Caco-2 (cell line): Measurements from ENCODE around the gene SCAPER. TPM values are rescaled to one million over a fixed set of nuclear protein-coding genes. Genes with fewer than 3 reads are reported as not detected.

Experiments
- BruUV-seq: library from RNA; stranded (reverse); fragments of 400-500 nt; replicated peaks from 2 replicates; lab custom pipeline; 2021; lab: Mats Ljungman, UMichigan
- CTCF ChIA-PET: fragments of 300-600 bp; sonication (Branson Sonifier 250); formaldehyde crosslinking; loops from one replicate; lab custom pipeline; 2022; ENCODE audit warnings: antibody characterized with exemption; lab: Charles Lee
- POLR2A ChIA-PET: fragments of 300-600 bp; sonication (Branson Sonifier 250); formaldehyde crosslinking; loops from one replicate; lab custom pipeline; 2022; ENCODE audit warnings: antibody characterized with exemption; lab: Charles Lee
- DNase-seq, 2 experiments: peaks; one replicate each; pipeline versions ENCODE4 v3.0.0 to v3.0.0-alpha.2; 2020 to 2022
- H3K27me3 ChIP-seq: replicated peaks from 2 replicates; pipeline ENCODE4 v1.6.0; 2011; ENCODE audit warnings: low read length; ENCODE audit not compliant: control insufficient read depth, insufficient read depth
- H3K36me3 ChIP-seq: 2 replicates; pipeline ENCODE4 v1.5.1; 2011; ENCODE audit warnings: low read length; ENCODE audit not compliant: control insufficient read depth, insufficient read depth
- H3K4me1 ChIP-seq: fragments of 250-450 bp; sonication (Bioruptor Pico); 2 replicates; pipeline ENCODE4 v1.5.1; 2020; ENCODE audit warnings: mild to moderate bottlenecking
- H3K4me3 ChIP-seq: 2 replicates; pipeline ENCODE4 v1.5.1; 2011; ENCODE audit warnings: low read depth, mild to moderate bottlenecking, control low read depth, low read length
- H3K9me3 ChIP-seq: fragments of 250-450 bp; sonication (Bioruptor Pico); 2 replicates; pipeline ENCODE4 v1.5.1; 2020; ENCODE audit warnings: mild to moderate bottlenecking, moderate library complexity
- H3K27ac Mint-ChIP-seq: one replicate; pipeline ENCODE4 v1.8.0; 2022; ENCODE audit warnings: mixed read lengths; ENCODE audit not compliant: unreplicated experiment
- H3K27me3 Mint-ChIP-seq: one replicate; pipeline ENCODE4 v1.8.0; 2022; ENCODE audit warnings: mixed read lengths; ENCODE audit not compliant: insufficient read depth, unreplicated experiment
- H3K36me3 Mint-ChIP-seq: one replicate; pipeline ENCODE4 v1.8.0; 2022; ENCODE audit warnings: mild to moderate bottlenecking, mixed read lengths; ENCODE audit not compliant: insufficient read depth, unreplicated experiment
- H3K4me1 Mint-ChIP-seq: one replicate; pipeline ENCODE4 v1.8.0; 2022; ENCODE audit warnings: low read depth, mixed read lengths; ENCODE audit not compliant: unreplicated experiment
- H3K4me3 Mint-ChIP-seq: one replicate; pipeline ENCODE4 v1.8.0; 2022; ENCODE audit warnings: mild to moderate bottlenecking, moderate library complexity, mixed read lengths; ENCODE audit not compliant: unreplicated experiment
- H3K9me3 Mint-ChIP-seq: one replicate; pipeline ENCODE4 v1.8.0; 2022; ENCODE audit warnings: mixed read lengths; ENCODE audit not compliant: unreplicated experiment
- intact Hi-C: fragments of 100-400 bp; cut with micrococcal nuclease; formaldehyde crosslinking; loops from one replicate; pipeline ENCODE4 v1.10.0; 2022; ENCODE audit not compliant: unreplicated experiment
- total RNA-seq: library from RNA; stranded (reverse); gene quantifications from 2 replicates; pipeline ENCODE4 v1.2.3, GENCODE V29; 2022
- TF ChIP-seq, protein P1 (sequence below), 2 experiments: fragments of 200-600 bp in 1 of 2; IDR thresholded peaks; 1 replicate in 1 of 2; 2 replicates in 1 of 2; pipeline versions ENCODE4 v1.5.1 to v1.8.0; 2011 to 2022; ENCODE audit warnings: antibody characterized with exemption in 1 of 2, control low read depth in 1 of 2, inconsistent platforms in 1 of 2, low read depth in 1 of 2, low read length in 1 of 2, mild to moderate bottlenecking in 1 of 2, moderate library complexity in 1 of 2; ENCODE audit not compliant: insufficient read depth in 1 of 2, severe bottlenecking in 1 of 2, unreplicated experiment in 1 of 2

Gene SCAPER
- total RNA-seq, 1 experiment from 2014 or later = 24.6 TPM

DNA sequence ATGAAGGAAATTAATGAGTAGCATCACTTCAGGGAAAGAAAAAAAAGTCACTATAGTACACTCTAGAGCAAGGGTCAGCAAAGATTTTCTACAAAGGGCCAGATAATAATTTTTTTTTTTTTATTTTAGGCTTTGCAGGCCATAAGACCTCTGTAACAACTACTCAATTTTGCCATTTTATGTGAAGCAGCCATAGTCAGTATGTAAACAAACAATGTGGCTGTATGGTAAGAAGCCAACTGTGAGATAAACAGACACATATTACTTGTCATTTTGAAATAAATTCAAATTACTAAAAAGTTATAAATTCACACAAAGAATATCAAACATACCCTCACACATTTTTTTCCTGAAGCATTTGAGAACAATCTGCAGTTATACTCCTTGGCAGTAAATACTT, 40.6 kb downstream of the SCAPER start:
- Mint-ChIP-seq H3K9me3 (no peaks in the 10 kb centered on the region), H3K4me1 (peaks cover 10% of the 10 kb centered on the region), H3K4me3 (no peak overlapping the region), H3K36me3 (no peaks in the 10 kb centered on the region), H3K27ac (no peak overlapping the region), H3K27me3 (no peaks in the 10 kb centered on the region)
- H3K4me1 ChIP-seq = no peaks in the 10 kb centered on the region
- no peaks in the 10 kb centered on the region for H3K36me3 ChIP-seq
- intact Hi-C loops = no loop called here
- H3K27me3 ChIP-seq = no peaks in the 10 kb centered on the region
- ChIA-PET CTCF (no interaction called here), POLR2A (interaction anchor here (0.6 kb wide), 1 partner anchor 670 kb away, joined by 4 read pairs; no protein-coding TSS in a partner anchor)
- TF ChIP-seq, protein P1, sequence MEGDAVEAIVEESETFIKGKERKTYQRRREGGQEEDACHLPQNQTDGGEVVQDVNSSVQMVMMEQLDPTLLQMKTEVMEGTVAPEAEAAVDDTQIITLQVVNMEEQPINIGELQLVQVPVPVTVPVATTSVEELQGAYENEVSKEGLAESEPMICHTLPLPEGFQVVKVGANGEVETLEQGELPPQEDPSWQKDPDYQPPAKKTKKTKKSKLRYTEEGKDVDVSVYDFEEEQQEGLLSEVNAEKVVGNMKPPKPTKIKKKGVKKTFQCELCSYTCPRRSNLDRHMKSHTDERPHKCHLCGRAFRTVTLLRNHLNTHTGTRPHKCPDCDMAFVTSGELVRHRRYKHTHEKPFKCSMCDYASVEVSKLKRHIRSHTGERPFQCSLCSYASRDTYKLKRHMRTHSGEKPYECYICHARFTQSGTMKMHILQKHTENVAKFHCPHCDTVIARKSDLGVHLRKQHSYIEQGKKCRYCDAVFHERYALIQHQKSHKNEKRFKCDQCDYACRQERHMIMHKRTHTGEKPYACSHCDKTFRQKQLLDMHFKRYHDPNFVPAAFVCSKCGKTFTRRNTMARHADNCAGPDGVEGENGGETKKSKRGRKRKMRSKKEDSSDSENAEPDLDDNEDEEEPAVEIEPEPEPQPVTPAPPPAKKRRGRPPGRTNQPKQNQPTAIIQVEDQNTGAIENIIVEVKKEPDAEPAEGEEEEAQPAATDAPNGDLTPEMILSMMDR (IDR thresholded peaks at IDR 0.05; ENCODE audit: insufficient read depth in 1 of 2, low read depth in 1 of 2, low read length in 1 of 2, severe bottlenecking in 1 of 2, unreplicated experiment in 1 of 2) = no peak
- BruUV-seq = no TSS peak
- no peak overlapping the region for H3K4me3 ChIP-seq
- DNase-seq = no peak
- no peaks in the 10 kb centered on the region for H3K9me3 ChIP-seq

DNA sequence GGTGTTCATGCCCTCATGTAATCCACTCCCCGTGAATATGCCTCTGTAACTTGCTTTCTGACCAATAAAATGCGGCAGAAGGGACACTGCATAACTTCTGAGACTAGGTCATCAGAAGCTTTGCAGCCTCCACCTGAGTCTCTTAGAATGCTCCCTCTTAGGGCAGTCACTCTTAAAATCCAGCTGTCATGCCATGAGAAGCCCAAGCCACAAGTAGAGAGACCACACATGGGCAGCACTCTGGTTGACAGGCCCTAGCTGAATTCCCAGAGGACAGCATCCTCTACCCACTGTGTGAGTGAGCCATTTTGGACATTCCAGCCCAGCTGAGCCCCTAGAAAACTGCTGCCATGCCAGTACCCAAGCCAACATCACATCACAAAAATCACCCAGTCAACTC, 41.4 kb downstream of the SCAPER start:
- intact Hi-C loops = no loop called here
- CTCF ChIA-PET = no interaction called here
- TF ChIP-seq, protein P1 (IDR thresholded peaks at IDR 0.05; ENCODE audit: insufficient read depth in 1 of 2, low read depth in 1 of 2, low read length in 1 of 2, severe bottlenecking in 1 of 2, unreplicated experiment in 1 of 2) = no peak
- no peak overlapping the region for H3K27ac Mint-ChIP-seq
- H3K9me3 Mint-ChIP-seq = no peaks in the 10 kb centered on the region
- H3K27me3 Mint-ChIP-seq = no peaks in the 10 kb centered on the region
- peaks cover 10% of the 10 kb centered on the region for H3K4me1 Mint-ChIP-seq
- Histone ChIP-seq H3K9me3 (no peaks in the 10 kb centered on the region), H3K36me3 (no peaks in the 10 kb centered on the region), H3K4me1 (no peaks in the 10 kb centered on the region), H3K4me3 (no peak overlapping the region), H3K27me3 (no peaks in the 10 kb centered on the region)
- H3K4me3 Mint-ChIP-seq = no peak overlapping the region
- no peak for DNase-seq
- no peaks in the 10 kb centered on the region for H3K36me3 Mint-ChIP-seq
- POLR2A ChIA-PET = no interaction called here
- BruUV-seq = no TSS peak

DNA sequence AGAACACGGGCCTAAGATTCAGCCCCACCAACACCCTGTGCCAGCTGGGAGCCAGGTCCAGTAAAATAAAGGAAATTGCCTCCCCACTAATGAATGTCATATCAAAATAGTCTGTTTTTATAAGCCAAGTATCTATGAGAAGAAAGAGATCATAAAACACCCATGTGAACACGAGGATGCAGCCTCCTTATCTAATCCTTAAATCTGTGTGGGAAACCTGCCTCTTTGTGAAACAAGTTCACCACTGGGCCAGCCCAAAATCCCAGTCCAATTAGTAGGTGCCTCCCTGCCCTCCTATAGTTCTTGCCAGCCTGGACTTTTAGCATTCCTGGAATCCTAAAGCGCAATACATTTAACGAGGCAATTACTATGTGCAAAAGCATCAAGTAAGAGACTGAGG, 42.0 kb downstream of the SCAPER start:
- no peaks in the 10 kb centered on the region for H3K27me3 ChIP-seq
- Mint-ChIP-seq H3K4me3 (no peak overlapping the region), H3K9me3 (no peaks in the 10 kb centered on the region), H3K4me1 (peaks cover 10% of the 10 kb centered on the region), H3K27me3 (no peaks in the 10 kb centered on the region), H3K27ac (no peak overlapping the region), H3K36me3 (no peaks in the 10 kb centered on the region)
- TF ChIP-seq, protein P1 (IDR thresholded peaks at IDR 0.05; ENCODE audit: insufficient read depth in 1 of 2, low read depth in 1 of 2, low read length in 1 of 2, severe bottlenecking in 1 of 2, unreplicated experiment in 1 of 2) = no peak
- POLR2A ChIA-PET = no interaction called here
- no peak for DNase-seq
- H3K36me3 ChIP-seq = no peaks in the 10 kb centered on the region
- intact Hi-C loops = no loop called here
- BruUV-seq = no TSS peak
- no peak overlapping the region for H3K4me3 ChIP-seq
- no peaks in the 10 kb centered on the region for H3K9me3 ChIP-seq
- CTCF ChIA-PET = no interaction called here
- no peaks in the 10 kb centered on the region for H3K4me1 ChIP-seq
